ENCODE data around the gene ITSN1.

ITSN1 gene

GRCh38 chr21:33839167-33839716, 196.9 kb downstream of the ITSN1 start:
- no peak for DNase-seq (ENCODE audit: low read depth)

- no peak for DNase-seq (ENCODE audit: low read depth)
Measured at GRCh38 chr21:33839806-33840205, 197.5 kb downstream of the ITSN1 start.

- no peak for DNase-seq (ENCODE audit: low read depth)
Measured at GRCh38 chr21:33840771-33841170, 198.5 kb downstream of the ITSN1 start.

- no peak for DNase-seq (ENCODE audit: low read depth)
Measured at GRCh38 chr21:33841561-33841960, 199.3 kb downstream of the ITSN1 start.

GRCh38 chr21:33843216-33843615, 200.9 kb downstream of the ITSN1 start:
- DNase-seq (ENCODE audit: low read depth), result no peak

GRCh38 chr21:33844104-33844889, 202.0 kb downstream of the ITSN1 start:
- no peak for DNase-seq (ENCODE audit: low read depth)

- DNase-seq (ENCODE audit: low read depth), result no peak
Measured at GRCh38 chr21:33844890-33845205, 202.5 kb downstream of the ITSN1 start.

GRCh38 chr21:33846141-33846540, 203.8 kb downstream of the ITSN1 start:
- DNase-seq (ENCODE audit: low read depth), result no peak

- no peak for DNase-seq (ENCODE audit: low read depth)
Measured at GRCh38 chr21:33847588-33848248, 205.4 kb downstream of the ITSN1 start.

- DNase-seq (ENCODE audit: low read depth), result no peak
Measured at GRCh38 chr21:33848249-33848953, 206.1 kb downstream of the ITSN1 start.

- DNase-seq (ENCODE audit: low read depth), result no peak
Measured at GRCh38 chr21:33849834-33850233, 207.5 kb downstream of the ITSN1 start.

GRCh38 chr21:33850401-33850800, 208.1 kb downstream of the ITSN1 start:
- no peak for DNase-seq (ENCODE audit: low read depth)

GRCh38 chr21:33850985-33851384, 208.7 kb downstream of the ITSN1 start:
- no peak for DNase-seq (ENCODE audit: low read depth)

GRCh38 chr21:33852485-33852884, 210.2 kb downstream of the ITSN1 start:
- DNase-seq (ENCODE audit: low read depth), result no peak

- no peak for DNase-seq (ENCODE audit: low read depth)
Measured at GRCh38 chr21:33854604-33855003, 212.3 kb downstream of the ITSN1 start.

- no peak for DNase-seq (ENCODE audit: low read depth)
Measured at GRCh38 chr21:33855190-33855589, 212.9 kb downstream of the ITSN1 start.

- DNase-seq (ENCODE audit: low read depth), result no peak
Measured at GRCh38 chr21:33856893-33857527, 214.7 kb downstream of the ITSN1 start.

GRCh38 chr21:33857846-33858666, 215.8 kb downstream of the ITSN1 start:
- DNase-seq (ENCODE audit: low read depth), result no peak

- no peak for DNase-seq (ENCODE audit: low read depth)
Measured at GRCh38 chr21:33858667-33859372, 216.5 kb downstream of the ITSN1 start.

GRCh38 chr21:33859373-33860102, 217.2 kb downstream of the ITSN1 start:
- DNase-seq (ENCODE audit: low read depth), result no peak

Measured in stimulated activated CD8-positive, alpha-beta memory T cell treated with anti-CD3 and anti-CD28 coated beads, Interleukin-7, amount 100 ng/mL, for 24 hours (primary cell).